Gastrocnemius medialis (tissue), 4 donors: ENCODE results near the gene SHISA4.

Source experiments
- CTCF ChIP-seq, 5 experiments: fragments of 450-650 bp in 3 of 5; fragments of 200-600 bp in 2 of 5; sonication (generic) in 2 of 5; IDR thresholded peaks in 4 of 5; conservative IDR thresholded peaks in 1 of 5; 1 replicate in 4 of 5; 2 replicates in 1 of 5; pipeline ENCODE4 v1.5.1; 2016 to 2019; ENCODE audit warnings: antibody characterized with exemption in 5 of 5, mild to moderate bottlenecking in 3 of 5, moderate library complexity in 3 of 5
- POLR2A ChIP-seq, 2 donors: fragments of 450-650 bp; IDR thresholded peaks; one replicate each; pipeline ENCODE4 v1.6.1; 2017; ENCODE audit warnings: antibody characterized with exemption in 2 of 2, mild to moderate bottlenecking in 2 of 2, moderate library complexity in 2 of 2

- TF ChIP-seq CTCF (IDR thresholded peaks at IDR 0.05 in 4 of 5, conservative IDR thresholded peaks at IDR 0.05 in 1 of 5) (no peak), POLR2A (IDR thresholded peaks at IDR 0.05) (no peak)
Observed at GRCh38 chr1:201906336-201906735, 17.6 kb downstream of the SHISA4 start.
